HCEC 1CT (cell line): Measurements from ENCODE around the gene CRB2.

ENCODE experiments used
- DNase-seq: peaks from one replicate; pipeline ENCODE4 v3.0.0-alpha.2; 2017

Gene CRB2

DNA sequence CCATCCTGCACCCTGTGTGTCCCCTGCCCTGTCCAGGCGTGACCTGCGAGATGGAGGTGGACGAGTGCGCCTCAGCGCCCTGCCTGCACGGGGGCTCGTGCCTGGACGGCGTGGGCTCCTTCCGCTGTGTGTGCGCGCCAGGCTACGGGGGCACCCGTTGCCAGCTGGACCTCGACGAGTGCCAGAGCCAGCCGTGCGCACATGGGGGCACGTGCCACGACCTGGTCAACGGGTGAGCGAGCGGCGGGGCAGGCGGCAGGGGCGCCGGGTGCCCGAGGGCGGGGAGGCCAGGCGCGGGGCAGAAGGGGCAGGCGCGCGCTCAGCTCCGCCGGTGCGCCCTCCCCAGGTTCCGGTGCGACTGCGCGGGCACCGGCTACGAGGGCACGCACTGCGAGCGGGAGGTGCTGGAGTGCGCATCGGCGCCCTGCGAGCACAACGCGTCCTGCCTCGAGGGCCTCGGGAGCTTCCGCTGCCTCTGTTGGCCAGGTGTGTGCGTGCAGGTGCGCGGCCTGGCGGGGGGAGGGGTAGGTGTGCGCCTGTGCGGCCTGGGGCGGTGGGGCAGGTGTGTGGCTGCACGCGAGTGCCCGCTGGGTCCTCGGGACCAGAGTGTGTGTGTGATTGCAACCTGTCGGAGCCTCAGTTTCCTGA lies 10.0 kb downstream of the CRB2 start:
- DNase-seq: no peak

DNA sequence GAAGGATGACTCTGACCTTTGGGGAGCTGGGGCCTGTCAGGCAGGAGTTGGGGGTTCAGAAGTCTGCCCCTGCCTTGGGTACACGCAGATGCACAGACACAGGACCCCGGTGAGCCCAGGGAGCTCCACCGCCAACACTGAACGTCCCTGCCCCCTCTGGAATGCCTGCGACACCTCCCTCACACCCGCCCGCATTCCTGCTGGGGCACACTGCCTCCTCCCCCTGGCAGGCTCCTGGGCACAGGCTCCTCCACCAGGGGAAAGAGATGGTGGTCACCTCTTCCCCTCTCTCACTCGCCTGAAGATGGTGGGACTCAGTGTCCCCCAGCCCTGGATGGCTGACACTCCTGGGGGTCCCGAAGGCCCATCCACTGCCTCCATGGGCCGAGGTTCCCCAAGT lies 12.0 kb downstream of the CRB2 start:
- DNase-seq: no peak

DNA sequence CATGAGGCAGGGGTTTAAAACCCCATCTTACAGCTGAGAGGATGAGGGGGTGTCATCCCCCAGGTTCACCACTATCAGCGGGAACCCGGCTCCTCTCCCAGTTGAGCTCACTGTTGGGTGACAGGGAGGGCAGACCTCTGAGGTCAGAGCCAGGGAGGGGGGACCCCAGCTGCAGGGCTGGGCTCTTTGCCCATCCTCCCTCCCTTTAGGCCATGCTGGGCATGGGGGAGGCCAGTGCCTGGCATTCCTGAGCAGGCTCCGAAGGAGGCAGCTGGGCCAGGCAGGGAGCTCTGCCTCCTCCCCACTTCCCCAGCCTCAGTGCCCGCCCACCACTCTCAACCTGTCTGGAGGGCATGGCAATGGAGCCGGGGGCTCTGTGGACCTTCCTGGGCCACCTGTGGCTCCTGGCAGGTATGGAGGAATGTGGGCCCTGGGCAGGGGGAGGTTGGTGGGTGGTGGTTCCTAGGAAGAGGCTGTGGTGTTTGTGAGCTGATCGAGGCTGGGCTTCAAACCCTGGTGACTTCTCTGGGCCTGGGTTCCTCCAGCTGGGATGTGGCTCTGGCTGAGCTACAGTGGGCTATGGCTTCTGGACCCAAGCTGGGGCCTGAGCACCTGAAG lies 12.6 kb downstream of the CRB2 start:
- DNase-seq: no peak

DNA sequence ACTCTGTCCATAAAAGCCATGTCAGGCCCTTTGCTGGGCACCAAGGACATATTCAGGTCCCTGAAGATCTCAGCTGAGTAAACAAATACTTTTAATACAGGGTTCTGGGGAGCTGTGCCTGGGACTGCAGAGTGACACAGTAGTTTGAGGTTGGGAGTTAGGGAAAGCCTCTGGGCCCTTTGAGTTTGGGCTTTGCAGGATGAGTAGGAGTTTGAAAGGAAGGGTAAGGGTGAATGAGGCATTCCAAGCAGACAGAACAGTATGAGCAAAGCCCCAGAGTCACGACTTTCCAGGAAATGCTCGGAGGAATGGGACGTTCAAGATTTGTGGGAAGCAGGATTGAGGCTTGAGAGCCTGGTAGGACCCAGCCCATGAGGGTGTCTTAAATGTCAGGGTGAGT lies 13.3 kb downstream of the CRB2 start:
- no peak for DNase-seq

DNA sequence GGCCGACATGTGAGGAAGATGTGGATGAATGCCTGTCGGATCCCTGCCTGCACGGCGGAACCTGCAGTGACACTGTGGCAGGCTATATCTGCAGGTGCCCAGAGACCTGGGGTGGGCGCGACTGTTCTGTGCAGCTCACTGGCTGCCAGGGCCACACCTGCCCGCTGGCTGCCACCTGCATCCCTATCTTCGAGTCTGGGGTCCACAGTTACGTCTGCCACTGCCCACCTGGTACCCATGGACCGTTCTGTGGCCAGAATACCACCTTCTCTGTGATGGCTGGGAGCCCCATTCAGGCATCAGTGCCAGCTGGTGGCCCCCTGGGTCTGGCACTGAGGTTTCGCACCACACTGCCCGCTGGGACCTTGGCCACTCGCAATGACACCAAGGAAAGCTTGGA lies 14.1 kb downstream of the CRB2 start:
- no peak for DNase-seq

DNA sequence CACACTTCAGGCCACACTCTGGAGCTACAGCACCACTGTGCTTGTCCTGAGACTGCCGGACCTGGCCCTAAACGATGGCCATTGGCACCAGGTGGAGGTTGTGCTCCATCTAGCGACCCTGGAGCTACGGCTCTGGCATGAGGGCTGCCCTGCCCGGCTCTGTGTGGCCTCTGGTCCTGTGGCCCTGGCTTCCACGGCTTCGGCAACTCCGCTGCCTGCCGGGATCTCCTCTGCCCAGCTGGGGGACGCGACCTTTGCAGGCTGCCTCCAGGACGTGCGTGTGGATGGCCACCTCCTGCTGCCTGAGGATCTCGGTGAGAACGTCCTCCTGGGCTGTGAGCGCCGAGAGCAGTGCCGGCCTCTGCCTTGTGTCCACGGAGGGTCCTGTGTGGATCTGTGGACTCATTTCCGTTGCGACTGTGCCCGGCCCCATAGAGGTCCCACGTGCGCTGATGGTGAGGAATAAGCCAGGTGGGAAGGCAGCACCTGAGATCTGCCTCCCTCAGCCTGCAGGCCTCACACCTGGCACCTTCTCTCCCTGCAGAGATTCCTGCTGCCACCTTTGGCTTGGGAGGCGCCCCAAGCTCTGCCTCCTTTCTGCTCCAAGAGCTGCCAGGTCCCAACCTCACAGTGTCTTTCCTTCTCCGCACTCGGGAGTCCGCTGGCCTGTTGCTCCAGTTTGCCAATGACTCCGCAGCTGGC lies 14.7 kb downstream of the CRB2 start:
- no peak for DNase-seq

- DNase-seq: no peak
Measured at GRCh38 chr9:123371228-123371584, 15.2 kb downstream of the CRB2 start.

DNA sequence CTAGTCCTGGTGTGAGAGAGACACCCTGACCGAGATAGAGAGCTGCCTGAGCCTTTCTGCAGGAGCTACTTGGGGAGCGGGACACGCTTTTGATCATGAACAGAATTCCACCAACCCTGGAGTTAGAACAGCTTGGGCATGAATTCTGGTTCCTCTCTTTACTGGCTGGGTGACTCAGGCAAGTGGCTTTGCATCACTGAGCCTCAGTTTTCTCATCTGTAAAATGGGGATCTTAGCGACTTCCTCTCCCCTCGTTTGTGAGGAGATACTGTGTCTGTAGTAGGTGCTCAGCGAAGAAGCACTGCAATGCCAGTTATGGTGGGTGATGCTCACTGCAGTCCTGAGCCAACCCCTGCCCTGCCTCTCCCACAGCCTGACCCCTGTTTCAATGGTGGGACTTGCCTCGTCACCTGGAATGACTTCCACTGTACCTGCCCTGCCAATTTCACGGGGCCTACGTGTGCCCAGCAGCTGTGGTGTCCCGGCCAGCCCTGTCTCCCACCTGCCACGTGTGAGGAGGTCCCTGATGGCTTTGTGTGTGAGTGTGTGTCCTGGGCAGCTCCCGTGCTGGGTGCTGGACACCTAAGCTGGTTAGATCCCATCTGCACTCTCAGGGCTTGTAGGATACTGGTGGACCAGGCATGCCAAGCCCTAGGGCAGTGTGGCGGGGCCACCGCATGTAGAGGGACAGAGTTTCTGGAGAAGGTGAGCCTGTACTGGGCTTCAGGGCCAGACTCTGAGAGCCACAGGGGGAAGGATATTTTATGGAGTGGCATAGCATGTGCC lies 16.0 kb downstream of the CRB2 start:
- no peak for DNase-seq

DNA sequence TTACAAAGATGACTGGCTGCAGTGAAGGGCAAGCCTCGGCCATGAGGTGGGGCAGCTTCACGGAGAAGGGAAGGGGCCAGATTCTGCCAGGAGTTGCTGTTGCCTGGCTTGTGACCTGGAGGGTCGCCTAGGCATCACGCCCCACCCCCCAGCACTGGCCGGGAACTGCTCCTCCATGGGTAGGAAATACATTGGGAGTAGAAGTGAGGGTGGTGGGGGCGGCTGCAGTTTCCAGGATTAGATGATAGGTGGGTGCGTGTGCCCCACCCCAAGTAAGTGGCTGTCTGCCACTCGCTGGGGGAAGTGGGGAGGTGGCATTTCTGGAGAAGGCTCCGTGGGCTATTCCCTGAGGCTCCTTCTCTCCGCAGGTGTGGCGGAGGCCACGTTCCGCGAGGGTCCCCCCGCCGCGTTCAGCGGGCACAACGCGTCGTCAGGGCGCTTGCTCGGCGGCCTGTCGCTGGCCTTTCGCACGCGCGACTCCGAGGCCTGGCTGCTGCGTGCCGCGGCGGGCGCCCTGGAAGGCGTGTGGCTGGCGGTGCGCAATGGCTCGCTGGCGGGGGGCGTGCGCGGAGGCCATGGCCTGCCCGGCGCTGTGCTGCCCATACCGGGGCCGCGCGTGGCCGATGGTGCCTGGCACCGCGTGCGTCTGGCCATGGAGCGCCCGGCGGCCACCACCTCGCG lies 16.9 kb downstream of the CRB2 start:
- DNase-seq: no peak

GRCh38 chr9:123373447-123373923 lies 17.5 kb downstream of the CRB2 start:
- DNase-seq: no peak

DNA sequence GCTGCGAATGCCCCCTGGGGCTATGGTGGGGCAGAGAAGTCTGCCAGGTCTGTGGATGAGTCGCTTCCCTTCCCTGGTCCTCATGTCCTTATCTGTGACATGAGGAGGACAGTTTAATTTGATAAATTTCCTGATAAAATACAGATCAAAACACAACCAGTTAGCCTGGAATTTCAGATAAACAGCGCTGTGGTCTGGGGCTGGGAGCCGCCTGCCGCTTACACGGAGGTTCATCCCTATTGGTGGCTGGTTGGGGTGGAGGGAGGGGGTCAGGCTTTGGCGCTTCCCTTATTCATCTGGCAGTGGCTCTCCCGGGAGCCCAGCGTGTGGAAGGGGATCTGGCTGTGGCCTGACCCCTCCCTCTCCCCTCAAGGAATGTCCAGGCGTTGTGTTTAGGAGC lies 17.9 kb downstream of the CRB2 start:
- no peak for DNase-seq

DNA sequence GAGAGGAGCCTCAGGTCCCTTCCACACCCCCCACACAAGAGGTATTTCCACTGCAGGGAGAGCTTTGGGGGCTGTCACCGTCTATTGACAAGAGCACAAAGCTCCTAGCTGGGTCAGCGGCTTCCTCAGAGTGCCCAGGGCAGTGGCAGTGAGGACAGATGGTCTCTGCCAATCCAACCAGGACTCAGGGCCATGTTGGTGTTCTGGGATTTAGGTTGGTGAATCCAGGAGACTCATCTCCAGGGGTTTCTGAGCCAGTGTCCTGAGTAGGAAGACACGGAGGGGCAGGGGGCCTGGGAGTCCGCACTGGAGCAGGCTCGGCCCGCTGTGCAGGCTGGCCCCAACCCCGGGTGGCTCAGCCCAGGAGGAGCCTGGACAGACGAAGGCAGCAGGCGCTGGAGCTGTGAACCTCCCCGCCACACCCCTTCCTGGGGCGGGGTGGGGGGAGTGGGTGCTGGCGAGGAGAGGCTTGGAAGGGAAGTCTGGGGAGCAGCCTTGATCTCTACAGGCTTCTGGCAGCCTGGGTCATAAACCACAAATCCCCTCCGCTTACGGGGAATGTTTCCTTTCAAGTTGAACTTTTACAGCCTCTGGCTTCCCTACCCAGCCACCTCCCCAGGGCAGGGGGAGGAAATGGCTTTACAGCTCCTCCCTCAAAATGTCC lies 19.6 kb downstream of the CRB2 start:
- DNase-seq: no peak

DNA sequence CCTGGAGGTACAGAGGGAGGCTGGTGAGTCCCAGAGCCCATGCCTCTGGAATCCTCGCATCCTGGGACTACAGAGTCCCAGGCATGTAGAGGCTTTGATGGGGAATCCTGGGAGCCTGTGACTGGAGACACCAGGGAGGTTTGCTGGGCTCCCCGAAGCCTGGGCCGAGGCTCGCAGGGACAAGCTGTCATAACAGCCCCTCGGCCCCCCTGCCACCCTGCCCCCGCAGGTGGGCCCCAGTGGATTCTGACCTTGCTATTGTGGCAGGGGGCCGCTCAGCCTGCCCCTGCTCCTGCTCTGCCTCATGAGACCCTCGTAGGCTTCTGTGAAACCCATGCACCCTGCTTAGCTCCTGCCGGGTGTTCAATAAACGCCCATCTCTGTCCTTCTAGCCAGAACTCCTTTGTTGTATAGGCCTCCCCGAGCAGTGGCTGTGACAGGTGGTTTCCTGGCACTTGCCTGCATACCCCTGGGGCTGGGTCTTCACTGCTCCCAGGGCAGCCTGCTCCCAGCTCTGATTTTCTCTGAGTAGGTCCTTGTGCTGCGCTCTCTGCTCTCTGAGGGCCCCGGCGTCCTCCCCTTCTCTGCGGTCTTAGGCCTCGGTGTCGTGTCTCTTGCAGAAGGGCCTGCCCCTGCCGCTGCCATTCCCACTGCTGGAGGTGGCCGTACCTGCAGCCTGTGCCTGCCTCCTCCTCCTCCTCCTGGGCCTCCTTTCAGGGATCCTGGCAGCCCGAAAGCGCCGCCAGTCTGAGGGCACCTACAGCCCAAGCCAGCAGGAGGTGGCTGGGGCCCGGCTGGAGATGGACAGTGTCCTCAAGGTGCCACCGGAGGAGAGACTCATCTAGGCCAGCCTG lies 20.4 kb downstream of the CRB2 start:
- DNase-seq: no peak

GRCh38 chr9:123377211-123377971 lies 21.4 kb downstream of the CRB2 start:
- DNase-seq: no peak

DNA sequence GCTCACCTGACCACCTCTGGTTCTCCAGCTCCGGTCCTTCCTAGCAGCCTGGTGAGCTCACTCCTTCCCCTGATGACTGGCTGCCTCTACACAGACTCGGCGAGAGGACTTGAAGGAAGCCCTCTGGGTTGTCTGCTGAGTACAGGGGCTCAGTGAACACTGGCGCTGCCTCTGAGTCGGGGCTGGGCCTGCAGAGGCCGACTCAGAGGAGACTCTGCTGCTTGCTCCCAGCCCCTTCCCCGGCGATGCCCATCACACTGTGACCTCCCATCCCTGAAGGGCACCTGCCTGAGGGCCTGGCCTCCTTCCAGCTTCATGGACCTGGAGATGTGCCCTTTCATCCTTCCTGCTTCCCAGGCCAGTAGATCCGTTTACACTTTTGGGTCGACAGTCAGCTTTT lies 22.0 kb downstream of the CRB2 start:
- DNase-seq: no peak

DNA sequence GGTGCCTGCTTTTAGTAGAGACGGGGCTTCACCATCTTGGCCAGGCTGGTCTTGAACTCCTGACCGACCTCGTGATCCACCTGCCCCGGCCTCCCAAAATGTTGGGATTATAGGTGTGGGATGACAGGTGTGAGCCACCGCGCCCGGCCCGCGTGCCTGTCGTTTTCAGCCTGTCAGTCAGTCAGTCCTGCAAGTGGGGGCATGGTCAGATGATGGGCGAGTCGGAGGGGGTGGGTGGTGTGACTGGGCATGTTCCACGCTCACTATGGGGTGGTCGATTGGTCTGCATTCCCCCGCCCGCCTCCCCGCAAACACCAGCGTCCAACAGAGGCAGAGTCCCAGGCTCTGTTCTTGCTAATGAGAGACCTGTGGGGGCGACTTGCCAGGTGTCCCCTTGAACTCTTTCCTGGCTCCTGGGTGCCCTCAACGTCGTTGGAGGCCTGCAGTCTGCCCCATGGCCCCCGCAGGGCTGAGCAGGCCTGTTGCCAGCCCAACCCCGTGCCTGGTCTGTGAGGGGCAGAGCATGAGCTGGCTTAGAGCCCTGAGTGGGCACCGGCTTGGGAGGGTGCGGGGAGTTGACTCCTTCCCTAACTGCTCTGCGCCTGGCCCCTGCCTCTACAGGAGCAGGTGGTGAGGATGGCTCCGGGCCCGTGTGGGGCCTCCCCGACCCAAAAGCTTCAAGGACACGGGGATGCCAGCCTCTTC lies 23.1 kb downstream of the CRB2 start:
- DNase-seq: no peak

DNA sequence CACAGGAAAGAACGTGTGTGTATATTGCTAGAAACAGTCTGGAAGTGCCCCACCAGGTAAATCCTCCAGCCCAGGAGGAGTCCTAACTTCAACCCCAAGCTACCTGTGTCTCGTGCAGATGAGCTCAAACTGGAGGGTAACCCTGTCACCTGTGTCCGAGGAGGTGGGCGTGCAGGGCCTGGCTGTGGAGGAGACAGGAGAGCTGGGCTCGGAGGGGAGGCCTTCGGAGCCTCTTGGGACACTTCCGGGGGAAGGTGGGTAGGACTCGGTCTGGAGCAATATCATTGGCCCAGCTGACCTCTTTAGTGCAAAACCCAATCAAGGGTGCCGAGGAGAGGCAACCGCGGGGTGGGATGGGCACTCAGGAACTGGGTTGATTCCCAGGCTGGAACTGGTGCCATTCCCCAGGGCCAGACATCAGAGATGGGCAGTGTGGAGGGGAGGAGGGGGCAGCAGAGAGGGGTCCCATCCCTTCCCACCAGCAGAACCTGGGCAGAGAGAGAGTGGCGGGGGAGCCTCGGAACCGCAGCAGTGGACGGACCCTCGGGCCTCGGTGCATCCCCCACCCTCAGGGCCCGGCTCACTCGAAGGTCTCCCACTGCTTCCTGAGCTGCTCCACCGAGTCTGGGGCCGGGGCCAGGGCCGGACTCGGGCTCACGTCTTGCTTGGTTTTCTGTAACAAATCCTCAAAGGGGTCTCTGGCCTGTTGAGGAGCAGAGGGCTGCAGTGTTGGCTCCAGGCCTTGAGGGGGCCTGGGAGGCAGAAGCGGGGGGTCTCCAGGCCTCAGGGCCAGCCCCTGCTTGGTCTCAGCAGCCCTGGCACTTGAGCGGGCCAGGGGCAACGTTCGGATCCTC lies 25.1 kb downstream of the CRB2 start:
- DNase-seq: no peak

DNA sequence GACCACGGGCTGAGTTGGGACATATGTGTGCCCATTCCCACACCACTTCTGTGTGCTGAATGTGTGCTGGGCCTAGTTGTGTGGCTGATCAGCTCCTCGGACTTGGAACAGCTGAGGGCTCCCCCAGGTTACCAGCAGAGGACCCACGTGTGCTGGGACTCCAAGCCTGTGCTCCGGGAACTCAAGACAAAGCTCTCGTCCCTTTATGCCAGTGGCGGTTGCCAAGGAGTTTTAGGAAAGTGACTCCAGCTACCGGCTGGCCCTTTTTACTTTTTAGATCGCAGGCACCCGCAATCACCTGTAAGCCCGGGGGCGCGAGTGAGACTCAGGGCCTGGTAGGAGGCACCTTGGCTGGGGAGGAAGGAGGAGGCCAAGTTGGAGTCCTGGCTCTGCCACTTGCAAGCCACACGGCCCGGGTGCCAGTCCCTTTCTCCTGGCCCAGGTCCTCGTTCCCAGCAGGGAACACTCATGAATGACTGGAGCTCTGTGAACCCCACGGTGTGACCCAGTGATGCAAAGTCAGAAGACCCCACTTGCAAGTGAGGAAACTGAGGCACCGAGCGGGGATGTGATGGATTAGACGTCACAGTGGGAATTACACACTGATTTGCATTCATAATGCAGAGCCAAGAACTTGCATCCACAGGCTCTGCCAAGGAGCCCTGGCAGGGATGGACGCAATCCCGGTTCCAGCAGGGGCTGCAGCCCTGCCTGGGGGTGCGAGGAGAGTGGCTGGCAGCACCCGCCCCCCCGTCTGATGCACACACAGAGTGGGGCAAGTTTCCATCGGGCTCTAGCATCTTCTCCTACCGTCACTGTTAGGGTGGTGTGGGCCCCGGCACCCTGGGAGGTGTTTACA lies 26.9 kb downstream of the CRB2 start:
- DNase-seq: no peak
